GM23338 (cell line): ENCODE results near the gene ANTKMT. TPM values are rescaled to one million over a fixed set of nuclear protein-coding genes. Genes with fewer than 3 reads are reported as not detected.
A peak's percentile ranks its signal among the peaks of the same experiment; 100 is the strongest.

Experiments used
- ATAC-seq: fragments of 200-7000 bp; cut with Tn5 transposase; 3 replicates; pipeline ENCODE4 v1.9.1; 2020
- DNase-seq: peaks from one replicate; pipeline ENCODE4 v3.0.0-alpha.2; 2015; ENCODE audit warnings: low spot score
- H2AFZ ChIP-seq: fragments of 200-600 bp; sonication (generic); 2 replicates; pipeline ENCODE4 v1.8.0; 2016; ENCODE audit warnings: antibody characterized with exemption, mild to moderate bottlenecking, moderate library complexity
- H3F3A ChIP-seq: fragments of 200-600 bp; sonication (generic); replicated peaks from 2 replicates; pipeline ENCODE4 v1.8.0; 2017; ENCODE audit warnings: antibody characterized with exemption, mixed run types, low read depth
- H3K27ac ChIP-seq: fragments of 200-600 bp; sonication (generic); 2 replicates; pipeline ENCODE4 v1.6.1; 2016; ENCODE audit warnings: low read depth
- H3K27me3 ChIP-seq: fragments of 200-600 bp; sonication (generic); 2 replicates; pipeline ENCODE4 v1.8.0; 2016; ENCODE audit warnings: mild to moderate bottlenecking, mixed run types, moderate library complexity; ENCODE audit not compliant: insufficient read depth
- H3K36me3 ChIP-seq: fragments of 200-600 bp; sonication (generic); 2 replicates; pipeline ENCODE4 v1.8.0; 2016; ENCODE audit warnings: mild to moderate bottlenecking; ENCODE audit not compliant: insufficient read depth
- H3K4me1 ChIP-seq: fragments of 200-600 bp; sonication (generic); 2 replicates; pipeline ENCODE4 v1.8.0; 2016; ENCODE audit warnings: mild to moderate bottlenecking, moderate library complexity; ENCODE audit not compliant: insufficient read depth
- H3K4me2 ChIP-seq: fragments of 200-600 bp; sonication (generic); 2 replicates; pipeline ENCODE4 v1.7.1; 2017; ENCODE audit warnings: mixed run types
- H3K4me3 ChIP-seq: fragments of 200-600 bp; sonication (generic); 2 replicates; pipeline ENCODE4 v1.6.1; 2016; ENCODE audit warnings: mixed run types
- H3K79me2 ChIP-seq: fragments of 200-600 bp; sonication (generic); replicated peaks from 2 replicates; pipeline ENCODE4 v1.8.0; 2017; ENCODE audit warnings: mild to moderate bottlenecking; ENCODE audit not compliant: insufficient read depth
- H3K9me2 ChIP-seq: fragments of 200-600 bp; sonication (generic); 2 replicates; pipeline ENCODE4 v1.8.0; 2017; ENCODE audit not compliant: insufficient read depth
- H4K20me1 ChIP-seq: fragments of 200-600 bp; sonication (generic); replicated peaks from 2 replicates; pipeline ENCODE4 v1.8.0; 2017; ENCODE audit warnings: mild to moderate bottlenecking; ENCODE audit not compliant: insufficient read depth
- H3K27ac Mint-ChIP-seq: 2 replicates; pipeline ENCODE4 v1.8.0; 2020; ENCODE audit warnings: inconsistent platforms, mild to moderate bottlenecking, moderate library complexity, mixed read lengths
- H3K27me3 Mint-ChIP-seq: 3 replicates; pipeline ENCODE4 v1.8.0; 2022; ENCODE audit warnings: low read depth, mild to moderate bottlenecking, moderate library complexity, mixed read lengths, inconsistent platforms; ENCODE audit not compliant: insufficient read depth, poor library complexity
- H3K36me3 Mint-ChIP-seq: 3 replicates; pipeline ENCODE4 v1.8.0; 2021; ENCODE audit warnings: low read depth, mild to moderate bottlenecking, inconsistent platforms, moderate library complexity, mixed read lengths
- H3K4me1 Mint-ChIP-seq: 3 replicates; pipeline ENCODE4 v1.8.0; 2020; ENCODE audit warnings: mild to moderate bottlenecking, inconsistent platforms, mixed read lengths
- H3K4me3 Mint-ChIP-seq: 3 replicates; pipeline ENCODE4 v1.8.0; 2021; ENCODE audit warnings: moderate library complexity, mild to moderate bottlenecking, inconsistent platforms, mixed read lengths
- H3K9me3 Mint-ChIP-seq: 3 replicates; pipeline ENCODE4 v1.8.0; 2020; ENCODE audit warnings: moderate library complexity, mild to moderate bottlenecking, inconsistent platforms, mixed read lengths
- EZH2 ChIP-seq: fragments of 200-600 bp; sonication (generic); IDR thresholded peaks from one replicate; pipeline ENCODE4 v1.8.0; 2017; ENCODE audit warnings: antibody characterized with exemption, mild to moderate bottlenecking, low read depth; ENCODE audit not compliant: unreplicated experiment
- EZH2phosphoT487 ChIP-seq: fragments of 200-600 bp; sonication (generic); IDR thresholded peaks from one replicate; pipeline ENCODE4 v1.8.1; 2018; ENCODE audit warnings: antibody characterized with exemption; ENCODE audit not compliant: unreplicated experiment
- NANOG ChIP-seq: IDR thresholded peaks from 2 replicates; pipeline ENCODE4 v1.6.1; 2016; ENCODE audit warnings: antibody characterized with exemption, borderline replicate concordance
- REST ChIP-seq: IDR thresholded peaks from one replicate; pipeline ENCODE4 v1.6.1; 2018; ENCODE audit warnings: antibody characterized with exemption; ENCODE audit not compliant: unreplicated experiment
- ZNF331 ChIP-seq: fragments of 250-450 bp; sonication (Bioruptor Pico); IDR thresholded peaks from 2 replicates; pipeline ENCODE4 v1.5.0; 2020; ENCODE audit warnings: low read depth, mild to moderate bottlenecking, moderate library complexity
- ZNF462 ChIP-seq: fragments of 250-450 bp; sonication (Bioruptor Pico); IDR thresholded peaks from 2 replicates; pipeline ENCODE4 v1.5.0; 2020; ENCODE audit warnings: mild to moderate bottlenecking, moderate library complexity
- polyA plus RNA-seq: library from polyadenylated mRNA; unstranded; fragments of >200 nt; fragmentation: Nextera tagmentation; extraction: Ambion mirVana; gene quantifications from 2 replicates; pipeline ENCODE4 v1.2.1, GENCODE V29; 2016
- total RNA-seq: library from RNA; depleted of rRNA; stranded (reverse); fragments of >200 nt; shearing (Covaris generic); gene quantifications from 2 replicates; pipeline ENCODE4 v1.2.3, GENCODE V29; 2014

Gene ANTKMT
- total and polyA plus RNA-seq, 2 experiments from 2014 or later, result 23.8 to 37.2 TPM

- TF ChIP-seq ZNF462 (no peak), EZH2phosphoT487 (no peak), REST (no peak)
Observed at GRCh38 chr16:692356-693108, 28.4 kb upstream of the ANTKMT start (continued).

GRCh38 chr16:693364-693763 lies 27.6 kb upstream of the ANTKMT start:
- DNase-seq (no peak), ATAC-seq (peak; percentile 2; the same call in 2 of the 3 replicates)
- H3K4me3 Mint-ChIP-seq, result peak overlapping the region; percentile 62; the same call in 2 of the 3 replicates
- no peaks in the 10 kb centered on the region; the same call in 1 of the 3 replicates for H3K9me3 Mint-ChIP-seq
- Histone ChIP-seq H3K9me2 (no peaks in the 10 kb centered on the region), H3K4me1 (no peaks in the 10 kb centered on the region; the same call in 1 of the 2 replicates), H3K4me2 (peak overlapping the region; percentile 85), H3K4me3 (peak overlapping the region; percentile 68), H2AFZ (no peak overlapping the region), H3F3A (0 out of 2 replicates have a peak, but pooled peaks cover 3% of the 10 kb centered on the region), H4K20me1 (no peaks in the 10 kb centered on the region; the same call in 1 of the 2 replicates), H3K79me2 (no peaks in the 10 kb centered on the region; the same call in 1 of the 2 replicates), H3K27me3 (peaks cover 64% of the 10 kb centered on the region), H3K27ac (no peak overlapping the region), H3K36me3 (no peaks in the 10 kb centered on the region)
- H3K27ac Mint-ChIP-seq, result no peak overlapping the region
- TF ChIP-seq NANOG (no peak), ZNF331 (CRISPR knock-in tag) (no peak), EZH2 (peak; percentile 43), REST (no peak)
- peaks cover 3% of the 10 kb centered on the region; the same call in 2 of the 3 replicates for H3K4me1 Mint-ChIP-seq
- peaks cover 47% of the 10 kb centered on the region for H3K27me3 Mint-ChIP-seq
- H3K36me3 Mint-ChIP-seq, result no peaks in the 10 kb centered on the region
